GM12878 (cell line): ENCODE data around the gene ZC3H7B. TPM values are rescaled to one million over a fixed set of nuclear protein-coding genes. Genes with fewer than 3 reads are reported as not detected.

Experiments
- ATAC-seq: fragments of 200-7000 bp; cut with Tn5 transposase; 3 replicates; pipeline ENCODE4 v1.9.1; 2020; ENCODE audit warnings: mild to moderate bottlenecking, moderate library complexity
- BruUV-seq: library from RNA; stranded (reverse); fragments of 400-500 nt; replicated peaks from 2 replicates; lab custom pipeline; 2021; lab: Mats Ljungman, UMichigan
- CTCF ChIA-PET: fragments of 300-600 bp; sonication (Branson Sonifier 250); formaldehyde crosslinking; extraction: SDS; loops from one replicate; lab custom pipeline; 2021; ENCODE audit warnings: inconsistent platforms; lab: Yijun Ruan, JAX
- POLR2A ChIA-PET: fragments of 350-600 bp; formaldehyde crosslinking; extraction: SDS; loops from one replicate; lab custom pipeline; 2021; ENCODE audit warnings: inconsistent platforms; lab: Charles Lee
- RAD21 ChIA-PET: fragments of 300-600 bp; sonication (Branson Sonifier 250); formaldehyde crosslinking; loops from one replicate; lab custom pipeline; 2023; ENCODE audit warnings: antibody characterized with exemption; ENCODE audit not compliant: unreplicated experiment; lab: Charles Lee
- SMC1A ChIA-PET: fragments of 300-600 bp; sonication (Branson Sonifier 250); formaldehyde crosslinking; loops from one replicate; lab custom pipeline; 2023; ENCODE audit not compliant: unreplicated experiment, uncharacterized antibody; lab: Charles Lee
- DNase-seq: peaks from one replicate; pipeline ENCODE4 v3.0.0-alpha.2; 2011; ENCODE audit warnings: low read depth, low spot score
- FAIRE-seq: peaks from 3 replicates; lab custom pipeline; 2011; peaks lifted over from hg19 to GRCh38; lab: Jason Lieb, UNC
- H2AFZ ChIP-seq: 2 replicates; pipeline ENCODE4 v1.6.0; 2011; ENCODE audit warnings: low read depth, low read length, control low read depth; ENCODE audit not compliant: control insufficient read depth
- H3K27ac ChIP-seq: 2 replicates; pipeline ENCODE4 v1.5.1; 2011; ENCODE audit warnings: control low read depth; ENCODE audit not compliant: control insufficient read depth, insufficient read depth
- H3K27me3 ChIP-seq, 2 experiments: replicated peaks in 1 of 2; 2 replicates each; pipeline versions ENCODE4 v1.6.0 to v1.6.1; 2011; ENCODE audit warnings: low read length in 1 of 2; ENCODE audit not compliant: control insufficient read depth in 2 of 2, insufficient read depth in 2 of 2
- H3K36me3 ChIP-seq, 2 experiments: 2 replicates each; pipeline ENCODE4 v1.5.1; 2011; ENCODE audit warnings: low read length in 1 of 2; ENCODE audit not compliant: control insufficient read depth in 2 of 2, insufficient read depth in 2 of 2
- H3K4me1 ChIP-seq: 2 replicates; pipeline ENCODE4 v1.6.1; 2011; ENCODE audit warnings: mild to moderate bottlenecking, low read length, moderate library complexity, mixed read lengths; ENCODE audit not compliant: control insufficient read depth, insufficient read depth
- H3K4me2 ChIP-seq: 2 replicates; pipeline ENCODE4 v1.6.0; 2011; ENCODE audit warnings: control low read depth; ENCODE audit not compliant: control insufficient read depth, insufficient read depth
- H3K4me3 ChIP-seq: fragments of 200-600 bp; sonication (generic); 2 replicates; pipeline ENCODE4 v1.5.1; 2016
- H3K79me2 ChIP-seq: 2 replicates; pipeline ENCODE4 v1.6.0; 2011; ENCODE audit warnings: low read length; ENCODE audit not compliant: control insufficient read depth, insufficient read depth
- H3K9ac ChIP-seq: 2 replicates; pipeline ENCODE4 v1.8.0; 2011; ENCODE audit warnings: low read length, control low read depth, mixed read lengths; ENCODE audit not compliant: control insufficient read depth, insufficient read depth
- H3K9me3 ChIP-seq: replicated peaks from 3 replicates; pipeline ENCODE4 v1.5.1; 2011; ENCODE audit warnings: mild to moderate bottlenecking, low read length; ENCODE audit not compliant: control insufficient read depth, insufficient read depth
- H4K20me1 ChIP-seq: 2 replicates; pipeline ENCODE4 v1.6.0; 2011; ENCODE audit not compliant: control insufficient read depth, insufficient read depth
- CBX3 ChIP-seq: fragments of 200-600 bp; sonication (generic); IDR thresholded peaks from 2 replicates; pipeline ENCODE4 v1.6.1; 2016; ENCODE audit warnings: low read depth, borderline replicate concordance
- CEBPB ChIP-seq, 2 experiments: fragments of 150-350 bp in 1 of 2; IDR thresholded peaks; 2 replicates each; pipeline ENCODE4 v1.6.1; 2012 to 2014; ENCODE audit warnings: low read depth in 2 of 2, low read length in 2 of 2, borderline replicate concordance in 1 of 2, inconsistent platforms in 1 of 2
- CREB1 ChIP-seq: IDR thresholded peaks from 2 replicates; pipeline ENCODE4 v1.6.1; 2012; ENCODE audit warnings: low read depth, mild to moderate bottlenecking, inconsistent platforms
- FOXK2 ChIP-seq: fragments of 450-650 bp; IDR thresholded peaks from 2 replicates; pipeline ENCODE4 v1.6.1; 2017; ENCODE audit warnings: mild to moderate bottlenecking, moderate library complexity
- FOXM1 ChIP-seq: IDR thresholded peaks from 2 replicates; pipeline ENCODE4 v1.6.1; 2012; ENCODE audit warnings: low read depth, mild to moderate bottlenecking, inconsistent platforms, low read length, moderate library complexity
- MEF2A ChIP-seq: IDR thresholded peaks from 2 replicates; pipeline ENCODE4 v1.6.1; 2011; ENCODE audit warnings: low read depth, mild to moderate bottlenecking, low read length, moderate library complexity; ENCODE audit not compliant: insufficient read depth
- MTA3 ChIP-seq: IDR thresholded peaks from 2 replicates; pipeline ENCODE4 v1.6.1; 2012; ENCODE audit warnings: low read length, inconsistent platforms, borderline replicate concordance
- NFYA ChIP-seq: IDR thresholded peaks from 2 replicates; pipeline ENCODE4 v1.6.1; 2011; ENCODE audit warnings: low read depth, mild to moderate bottlenecking, low read length, improper control_type of control experiment, borderline replicate concordance
- RAD21 ChIP-seq: IDR thresholded peaks from 2 replicates; pipeline ENCODE4 v1.6.1; 2011; ENCODE audit warnings: mild to moderate bottlenecking, low read depth, low read length, moderate library complexity; ENCODE audit not compliant: insufficient read depth
- RBBP5 ChIP-seq: fragments of 200-600 bp; sonication (generic); conservative IDR thresholded peaks from 2 replicates; pipeline ENCODE4 v1.6.1; 2016
- RELA ChIP-seq: fragments of 450-650 bp; IDR thresholded peaks from 2 replicates; pipeline ENCODE4 v1.8.0; 2014; ENCODE audit warnings: borderline replicate concordance; ENCODE audit not compliant: partially characterized antibody
- SIN3A ChIP-seq: IDR thresholded peaks from 2 replicates; pipeline ENCODE4 v1.6.1; 2012; ENCODE audit warnings: low read depth, low read length, improper control_type of control experiment
- ZSCAN29 ChIP-seq: fragments of 450-650 bp; IDR thresholded peaks from 2 replicates; pipeline ENCODE4 v1.6.1; 2017; ENCODE audit warnings: mild to moderate bottlenecking, moderate library complexity
- in situ Hi-C: fragments of 300-500 bp; cut with MboI; formaldehyde crosslinking; loops from 9 replicates; pipeline ENCODE4 v1.14.3; 2018; ENCODE audit warnings: mixed read lengths
- intact Hi-C: fragments of 100-400 bp; cut with micrococcal nuclease; formaldehyde crosslinking; loops from one replicate; pipeline ENCODE4 v1.14.2; 2022; ENCODE audit not compliant: unreplicated experiment
- polyA plus RNA-seq, 11 experiments: library from polyadenylated mRNA; depleted of rRNA in 4 of 11; unstranded in 6 of 11; stranded (reverse) in 5 of 11; fragments of >200 nt; fragmentation: Nextera tagmentation in 4 of 11; fragmentation: Illumina TruSeq in 1 of 11; extraction: Ambion mirVana in 4 of 11; extraction: Trizol in 1 of 11; gene quantifications; 1 replicate in 1 of 11; 2 replicates in 10 of 11; pipeline versions ENCODE4 v1.2.1 to v1.2.3, GENCODE V29; 2011 to 2016; ENCODE audit warnings: inconsistent platforms in 2 of 11, missing spikeins in 2 of 11, low read depth in 1 of 11
- total RNA-seq, 4 experiments: library from RNA; depleted of rRNA in 3 of 4; stranded (reverse); fragments of >200 nt in 3 of 4; fragmentation: Illumina TruSeq in 1 of 4; extraction: Trizol in 1 of 4; gene quantifications; 2 replicates each; pipeline versions ENCODE4 v1.2.1 to v1.2.3, GENCODE V29; 2013 to 2021
- TF ChIP-seq, protein P1 (sequence below): fragments of 450-650 bp; IDR thresholded peaks from 2 replicates; pipeline ENCODE4 v1.6.1; 2017; ENCODE audit warnings: mild to moderate bottlenecking, moderate library complexity
- TF ChIP-seq, protein P2 (sequence below): IDR thresholded peaks from 2 replicates; pipeline ENCODE4 v1.6.1; 2012; ENCODE audit warnings: mild to moderate bottlenecking, low read depth, low read length
- TF ChIP-seq, protein P3 (sequence below): IDR thresholded peaks from 2 replicates; pipeline ENCODE4 v1.6.1; 2012; ENCODE audit warnings: low read length, inconsistent platforms

ZC3H7B gene
- total and polyA plus RNA-seq, 10 of the 15 experiments (the other 5 are each of a cell fraction or from before 2014, with no cell fraction given) = 0.26 to 52.3 (median 22.4) TPM

DNA sequence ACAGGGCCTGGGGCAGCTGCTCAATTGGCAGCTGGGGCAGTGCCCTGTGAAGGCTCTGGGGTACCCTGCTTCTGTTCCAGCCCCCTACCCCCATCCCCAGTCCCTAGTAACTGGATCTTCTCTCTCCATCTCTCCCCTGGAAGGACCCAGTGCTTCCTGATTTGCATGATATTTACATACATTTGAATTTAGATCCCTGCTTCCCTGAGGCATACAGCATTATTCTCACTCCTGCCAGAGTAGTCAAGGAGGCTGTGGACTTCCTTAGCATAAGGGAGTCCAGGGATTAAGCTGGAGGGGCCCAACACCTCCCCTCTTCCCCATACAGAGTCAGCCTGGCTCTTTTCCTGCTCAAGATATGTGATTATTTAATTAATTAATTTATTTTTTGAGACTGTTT is 105.1 kb downstream of the ZC3H7B start:
- ATAC-seq = no peak
- H4K20me1 ChIP-seq = no peaks in the 10 kb centered on the region
- H3K79me2 ChIP-seq = no peaks in the 10 kb centered on the region
- H3K9me3 ChIP-seq = no peaks in the 10 kb centered on the region
- no peaks in the 10 kb centered on the region for H3K27me3 ChIP-seq
- no peak overlapping the region for H3K4me3 ChIP-seq
- no peak overlapping the region for H2AFZ ChIP-seq
- intact Hi-C loops (no loop called here), in situ Hi-C loops (no loop called here)
- DNase-seq = no peak
- no peak for FAIRE-seq
- POLR2A ChIA-PET = no interaction called here
- BruUV-seq = no TSS peak
- CTCF ChIA-PET = interaction anchor here (0.8 to 7.8 kb wide), 5 partner anchors 95 to 484 kb away, joined by 3 to 105 read pairs (median 7); no protein-coding TSS in a partner anchor
- TF ChIP-seq, protein P1, sequence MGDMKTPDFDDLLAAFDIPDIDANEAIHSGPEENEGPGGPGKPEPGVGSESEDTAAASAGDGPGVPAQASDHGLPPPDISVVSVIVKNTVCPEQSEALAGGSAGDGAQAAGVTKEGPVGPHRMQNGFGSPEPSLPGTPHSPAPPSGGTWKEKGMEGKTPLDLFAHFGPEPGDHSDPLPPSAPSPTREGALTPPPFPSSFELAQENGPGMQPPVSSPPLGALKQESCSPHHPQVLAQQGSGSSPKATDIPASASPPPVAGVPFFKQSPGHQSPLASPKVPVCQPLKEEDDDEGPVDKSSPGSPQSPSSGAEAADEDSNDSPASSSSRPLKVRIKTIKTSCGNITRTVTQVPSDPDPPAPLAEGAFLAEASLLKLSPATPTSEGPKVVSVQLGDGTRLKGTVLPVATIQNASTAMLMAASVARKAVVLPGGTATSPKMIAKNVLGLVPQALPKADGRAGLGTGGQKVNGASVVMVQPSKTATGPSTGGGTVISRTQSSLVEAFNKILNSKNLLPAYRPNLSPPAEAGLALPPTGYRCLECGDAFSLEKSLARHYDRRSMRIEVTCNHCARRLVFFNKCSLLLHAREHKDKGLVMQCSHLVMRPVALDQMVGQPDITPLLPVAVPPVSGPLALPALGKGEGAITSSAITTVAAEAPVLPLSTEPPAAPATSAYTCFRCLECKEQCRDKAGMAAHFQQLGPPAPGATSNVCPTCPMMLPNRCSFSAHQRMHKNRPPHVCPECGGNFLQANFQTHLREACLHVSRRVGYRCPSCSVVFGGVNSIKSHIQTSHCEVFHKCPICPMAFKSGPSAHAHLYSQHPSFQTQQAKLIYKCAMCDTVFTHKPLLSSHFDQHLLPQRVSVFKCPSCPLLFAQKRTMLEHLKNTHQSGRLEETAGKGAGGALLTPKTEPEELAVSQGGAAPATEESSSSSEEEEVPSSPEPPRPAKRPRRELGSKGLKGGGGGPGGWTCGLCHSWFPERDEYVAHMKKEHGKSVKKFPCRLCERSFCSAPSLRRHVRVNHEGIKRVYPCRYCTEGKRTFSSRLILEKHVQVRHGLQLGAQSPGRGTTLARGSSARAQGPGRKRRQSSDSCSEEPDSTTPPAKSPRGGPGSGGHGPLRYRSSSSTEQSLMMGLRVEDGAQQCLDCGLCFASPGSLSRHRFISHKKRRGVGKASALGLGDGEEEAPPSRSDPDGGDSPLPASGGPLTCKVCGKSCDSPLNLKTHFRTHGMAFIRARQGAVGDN = no peak
- TF ChIP-seq MTA3 (no peak), RELA (no peak), RAD21 (no peak), RBBP5 (no peak), MEF2A (no peak), FOXM1 (no peak), ZSCAN29 (no peak), SIN3A (no peak), FOXK2 (no peak), CREB1 (no peak), CEBPB (IDR thresholded peaks at IDR 0.05; ENCODE audit: borderline replicate concordance in 1 of 2, low read depth in 2 of 2, low read length in 2 of 2) (no peak), NFYA (no peak), CBX3 (no peak)
- TF ChIP-seq, protein P2, sequence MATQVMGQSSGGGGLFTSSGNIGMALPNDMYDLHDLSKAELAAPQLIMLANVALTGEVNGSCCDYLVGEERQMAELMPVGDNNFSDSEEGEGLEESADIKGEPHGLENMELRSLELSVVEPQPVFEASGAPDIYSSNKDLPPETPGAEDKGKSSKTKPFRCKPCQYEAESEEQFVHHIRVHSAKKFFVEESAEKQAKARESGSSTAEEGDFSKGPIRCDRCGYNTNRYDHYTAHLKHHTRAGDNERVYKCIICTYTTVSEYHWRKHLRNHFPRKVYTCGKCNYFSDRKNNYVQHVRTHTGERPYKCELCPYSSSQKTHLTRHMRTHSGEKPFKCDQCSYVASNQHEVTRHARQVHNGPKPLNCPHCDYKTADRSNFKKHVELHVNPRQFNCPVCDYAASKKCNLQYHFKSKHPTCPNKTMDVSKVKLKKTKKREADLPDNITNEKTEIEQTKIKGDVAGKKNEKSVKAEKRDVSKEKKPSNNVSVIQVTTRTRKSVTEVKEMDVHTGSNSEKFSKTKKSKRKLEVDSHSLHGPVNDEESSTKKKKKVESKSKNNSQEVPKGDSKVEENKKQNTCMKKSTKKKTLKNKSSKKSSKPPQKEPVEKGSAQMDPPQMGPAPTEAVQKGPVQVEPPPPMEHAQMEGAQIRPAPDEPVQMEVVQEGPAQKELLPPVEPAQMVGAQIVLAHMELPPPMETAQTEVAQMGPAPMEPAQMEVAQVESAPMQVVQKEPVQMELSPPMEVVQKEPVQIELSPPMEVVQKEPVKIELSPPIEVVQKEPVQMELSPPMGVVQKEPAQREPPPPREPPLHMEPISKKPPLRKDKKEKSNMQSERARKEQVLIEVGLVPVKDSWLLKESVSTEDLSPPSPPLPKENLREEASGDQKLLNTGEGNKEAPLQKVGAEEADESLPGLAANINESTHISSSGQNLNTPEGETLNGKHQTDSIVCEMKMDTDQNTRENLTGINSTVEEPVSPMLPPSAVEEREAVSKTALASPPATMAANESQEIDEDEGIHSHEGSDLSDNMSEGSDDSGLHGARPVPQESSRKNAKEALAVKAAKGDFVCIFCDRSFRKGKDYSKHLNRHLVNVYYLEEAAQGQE = no peak
- TF ChIP-seq, protein P3, sequence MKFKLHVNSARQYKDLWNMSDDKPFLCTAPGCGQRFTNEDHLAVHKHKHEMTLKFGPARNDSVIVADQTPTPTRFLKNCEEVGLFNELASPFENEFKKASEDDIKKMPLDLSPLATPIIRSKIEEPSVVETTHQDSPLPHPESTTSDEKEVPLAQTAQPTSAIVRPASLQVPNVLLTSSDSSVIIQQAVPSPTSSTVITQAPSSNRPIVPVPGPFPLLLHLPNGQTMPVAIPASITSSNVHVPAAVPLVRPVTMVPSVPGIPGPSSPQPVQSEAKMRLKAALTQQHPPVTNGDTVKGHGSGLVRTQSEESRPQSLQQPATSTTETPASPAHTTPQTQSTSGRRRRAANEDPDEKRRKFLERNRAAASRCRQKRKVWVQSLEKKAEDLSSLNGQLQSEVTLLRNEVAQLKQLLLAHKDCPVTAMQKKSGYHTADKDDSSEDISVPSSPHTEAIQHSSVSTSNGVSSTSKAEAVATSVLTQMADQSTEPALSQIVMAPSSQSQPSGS = no peak
- TF ChIP-seq, all 136 proteins: peak for 0
- H3K9ac ChIP-seq = no peak overlapping the region
- no peak overlapping the region for H3K4me2 ChIP-seq
- H3K27ac ChIP-seq = no peak overlapping the region; the same call in 1 of the 2 replicates
- RAD21 ChIA-PET = interaction anchor here (0.9 to 5.4 kb wide), 2 partner anchors 94 to 111 kb away, joined by 3 to 60 read pairs; no protein-coding TSS in a partner anchor
- SMC1A ChIA-PET = interaction anchor here (0.7 to 2.0 kb wide), 5 partner anchors 25 to 137 kb away, joined by 3 to 4 read pairs (median 3); partner anchors contain the start of genes POLR3H and TEF
- H3K36me3 ChIP-seq = no peaks in the 10 kb centered on the region
- peaks cover 14% of the 10 kb centered on the region for H3K4me1 ChIP-seq
